Transverse colon (tissue), 3 donors: ENCODE data around the gene LARGE1.

ENCODE experiments used
- POLR2A ChIP-seq: fragments of 450-650 bp; IDR thresholded peaks from one replicate; pipeline ENCODE4 v1.6.1; 2016; ENCODE audit warnings: antibody characterized with exemption, mild to moderate bottlenecking, moderate library complexity
- TF ChIP-seq, protein P1 (sequence below), 5 experiments: fragments of 200-600 bp in 3 of 5; fragments of 450-650 bp in 2 of 5; sonication (generic) in 3 of 5; IDR thresholded peaks; 1 replicate in 2 of 5; 2 replicates in 3 of 5; pipeline ENCODE4 v1.5.1; 2016 to 2017; ENCODE audit warnings: antibody characterized with exemption in 5 of 5, inconsistent platforms in 3 of 5, mild to moderate bottlenecking in 2 of 5, moderate library complexity in 1 of 5

DNA sequence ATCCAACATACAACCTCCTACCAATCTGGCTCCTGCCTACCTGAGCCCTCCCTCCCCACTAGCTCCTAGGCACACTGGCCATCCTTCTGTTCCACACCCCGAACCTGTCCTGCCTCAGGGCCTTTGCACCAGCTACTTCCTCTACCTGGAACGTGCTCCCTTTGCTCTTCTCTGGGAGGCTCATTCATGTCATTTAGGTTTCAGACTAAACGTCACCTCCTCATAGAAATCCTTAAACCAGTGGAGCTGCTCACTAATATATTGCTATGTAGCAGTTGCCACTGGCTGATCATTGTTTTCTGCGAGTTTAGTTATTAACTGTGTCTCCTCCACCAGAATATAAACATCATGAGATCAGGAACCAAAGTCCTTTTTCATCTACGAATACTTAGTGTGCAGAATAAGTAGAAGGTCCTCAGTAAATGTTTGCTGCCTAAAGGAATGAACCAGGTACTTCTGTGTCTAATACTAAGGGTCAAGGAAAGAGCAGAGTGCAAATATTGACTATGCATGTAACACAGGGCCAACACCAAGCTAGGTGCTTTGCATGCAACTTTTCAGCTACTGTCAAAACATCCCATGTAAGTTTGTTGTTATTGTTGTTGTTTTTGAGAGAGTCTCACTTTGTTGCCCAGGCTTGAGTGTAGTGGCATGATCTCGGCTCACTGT lies 584.5 kb downstream of the LARGE1 start:
- no peak for TF ChIP-seq POLR2A
- TF ChIP-seq, protein P1, sequence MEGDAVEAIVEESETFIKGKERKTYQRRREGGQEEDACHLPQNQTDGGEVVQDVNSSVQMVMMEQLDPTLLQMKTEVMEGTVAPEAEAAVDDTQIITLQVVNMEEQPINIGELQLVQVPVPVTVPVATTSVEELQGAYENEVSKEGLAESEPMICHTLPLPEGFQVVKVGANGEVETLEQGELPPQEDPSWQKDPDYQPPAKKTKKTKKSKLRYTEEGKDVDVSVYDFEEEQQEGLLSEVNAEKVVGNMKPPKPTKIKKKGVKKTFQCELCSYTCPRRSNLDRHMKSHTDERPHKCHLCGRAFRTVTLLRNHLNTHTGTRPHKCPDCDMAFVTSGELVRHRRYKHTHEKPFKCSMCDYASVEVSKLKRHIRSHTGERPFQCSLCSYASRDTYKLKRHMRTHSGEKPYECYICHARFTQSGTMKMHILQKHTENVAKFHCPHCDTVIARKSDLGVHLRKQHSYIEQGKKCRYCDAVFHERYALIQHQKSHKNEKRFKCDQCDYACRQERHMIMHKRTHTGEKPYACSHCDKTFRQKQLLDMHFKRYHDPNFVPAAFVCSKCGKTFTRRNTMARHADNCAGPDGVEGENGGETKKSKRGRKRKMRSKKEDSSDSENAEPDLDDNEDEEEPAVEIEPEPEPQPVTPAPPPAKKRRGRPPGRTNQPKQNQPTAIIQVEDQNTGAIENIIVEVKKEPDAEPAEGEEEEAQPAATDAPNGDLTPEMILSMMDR (IDR thresholded peaks at IDR 0.05) = no peak
